Activated naive CD8-positive, alpha-beta T cell (primary cell): ENCODE results near the gene KRT17.

Experiments used
- H3K27ac Mint-ChIP-seq: one replicate; pipeline ENCODE4 v1.8.0; 2021; ENCODE audit warnings: mixed read lengths
- H3K27me3 Mint-ChIP-seq: one replicate; pipeline ENCODE4 v1.8.0; 2021; ENCODE audit warnings: mixed read lengths
- H3K36me3 Mint-ChIP-seq: one replicate; pipeline ENCODE4 v1.8.0; 2021; ENCODE audit warnings: mixed read lengths
- H3K4me1 Mint-ChIP-seq: one replicate; pipeline ENCODE4 v1.8.0; 2021; ENCODE audit warnings: low read depth, mixed read lengths
- H3K4me3 Mint-ChIP-seq: one replicate; pipeline ENCODE4 v1.8.0; 2021; ENCODE audit warnings: mild to moderate bottlenecking, mixed read lengths
- H3K9me3 Mint-ChIP-seq: one replicate; pipeline ENCODE4 v1.8.0; 2021; ENCODE audit warnings: low read depth, mixed read lengths

The KRT17 gene

GRCh38 chr17:41657936-41658335, 33.6 kb upstream of the KRT17 start:
- Mint-ChIP-seq H3K4me3 (no peak overlapping the region), H3K27me3 (no peaks in the 10 kb centered on the region), H3K27ac (no peak overlapping the region), H3K36me3 (no peaks in the 10 kb centered on the region), H3K9me3 (no peaks in the 10 kb centered on the region), H3K4me1 (no peaks in the 10 kb centered on the region)

GRCh38 chr17:41657176-41657754, 32.9 kb upstream of the KRT17 start:
- H3K27me3 Mint-ChIP-seq: no peaks in the 10 kb centered on the region
- H3K27ac Mint-ChIP-seq: no peak overlapping the region
- no peaks in the 10 kb centered on the region for H3K36me3 Mint-ChIP-seq
- no peak overlapping the region for H3K4me3 Mint-ChIP-seq
- H3K9me3 Mint-ChIP-seq: no peaks in the 10 kb centered on the region
- H3K4me1 Mint-ChIP-seq: no peaks in the 10 kb centered on the region

GRCh38 chr17:41656249-41657023, 32.1 kb upstream of the KRT17 start:
- no peaks in the 10 kb centered on the region for H3K27me3 Mint-ChIP-seq

DNA sequence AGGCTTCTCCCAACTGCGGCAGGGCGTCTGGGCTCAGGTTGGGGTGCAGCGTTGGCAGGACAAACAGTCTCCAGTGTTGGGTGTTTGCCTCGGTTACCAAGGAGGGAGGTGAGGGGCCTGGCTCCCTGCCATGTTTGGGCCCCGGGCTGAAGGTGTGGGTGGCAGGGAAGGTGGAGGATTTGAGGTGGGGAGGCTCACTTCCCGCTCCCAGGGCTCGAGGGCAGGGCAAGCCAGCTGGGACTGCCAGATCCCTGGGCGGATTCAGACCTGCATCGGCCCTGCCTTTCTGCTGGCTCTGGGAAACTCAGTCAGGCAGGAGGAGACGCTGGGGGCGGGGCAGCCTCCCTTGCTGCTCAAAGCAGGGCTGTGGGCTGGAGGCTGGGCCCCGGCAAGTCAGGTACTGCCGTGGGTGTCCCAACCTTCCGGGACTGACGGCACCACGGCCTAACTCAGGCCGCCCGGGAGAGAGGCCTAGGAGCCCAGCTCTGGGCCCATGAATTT, 31.3 kb upstream of the KRT17 start:
- H3K4me1 Mint-ChIP-seq: no peaks in the 10 kb centered on the region
- no peaks in the 10 kb centered on the region for H3K9me3 Mint-ChIP-seq
- no peaks in the 10 kb centered on the region for H3K27me3 Mint-ChIP-seq
- no peak overlapping the region for H3K4me3 Mint-ChIP-seq
- no peak overlapping the region for H3K27ac Mint-ChIP-seq
- H3K36me3 Mint-ChIP-seq: no peaks in the 10 kb centered on the region

More at GRCh38 chr17:41656249-41657023, 32.1 kb upstream of the KRT17 start:
- Mint-ChIP-seq H3K4me1 (no peaks in the 10 kb centered on the region), H3K36me3 (no peaks in the 10 kb centered on the region), H3K27ac (no peak overlapping the region), H3K4me3 (no peak overlapping the region), H3K9me3 (no peaks in the 10 kb centered on the region)

DNA sequence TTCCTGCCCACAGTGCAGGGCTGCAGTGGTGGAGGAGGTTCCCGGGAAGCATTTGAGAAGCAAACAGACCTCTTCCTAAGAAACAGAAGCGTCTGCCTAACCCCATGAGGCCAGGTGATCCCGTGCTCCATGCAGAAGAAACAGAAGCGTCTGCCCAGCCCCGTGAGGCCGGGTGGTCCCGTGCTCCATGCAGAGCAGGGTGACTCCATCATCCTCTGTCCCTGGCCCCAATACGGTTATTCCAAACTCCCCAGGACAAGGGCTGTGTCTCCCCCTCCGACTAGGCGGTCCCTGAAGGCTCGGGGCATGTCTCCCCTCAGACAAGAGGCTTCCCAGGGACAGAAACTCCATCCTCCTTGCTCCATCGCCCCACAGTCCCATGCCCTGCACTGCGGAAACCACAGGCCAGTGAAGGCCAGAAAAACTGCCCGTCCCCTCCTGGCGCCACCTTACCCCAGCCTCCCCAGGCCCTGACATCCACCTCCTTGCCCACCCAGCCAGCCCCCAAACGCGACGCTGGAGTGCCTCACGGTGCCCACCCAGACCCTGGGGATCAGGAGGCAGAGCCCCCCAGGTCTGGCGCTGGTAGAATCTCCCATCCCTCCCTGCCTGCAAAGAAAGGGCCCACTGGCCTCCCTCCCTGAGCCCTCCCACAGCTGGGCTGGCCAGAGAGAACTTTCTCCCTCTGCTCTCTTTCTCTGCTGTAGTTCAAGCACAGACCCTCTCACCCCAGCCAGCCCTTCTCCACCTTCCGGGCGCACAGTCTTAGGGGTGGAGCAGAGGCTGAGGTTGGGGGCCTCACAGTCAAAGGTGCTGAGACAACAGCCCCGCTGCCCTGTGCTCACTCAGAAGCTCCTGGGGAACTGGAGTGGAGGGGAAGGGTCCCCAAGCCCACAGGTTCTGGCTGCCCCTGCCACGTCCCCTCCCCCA, 30.6 kb upstream of the KRT17 start:
- Mint-ChIP-seq H3K27me3 (no peaks in the 10 kb centered on the region), H3K4me3 (no peak overlapping the region), H3K4me1 (no peaks in the 10 kb centered on the region), H3K36me3 (no peaks in the 10 kb centered on the region), H3K27ac (no peak overlapping the region), H3K9me3 (no peaks in the 10 kb centered on the region)

- Mint-ChIP-seq H3K9me3 (no peaks in the 10 kb centered on the region), H3K27me3 (no peaks in the 10 kb centered on the region), H3K36me3 (no peaks in the 10 kb centered on the region), H3K4me3 (no peak overlapping the region), H3K4me1 (no peaks in the 10 kb centered on the region), H3K27ac (no peak overlapping the region)
These were observed 29.7 kb upstream of the KRT17 start for GRCh38 chr17:41653892-41654677.

GRCh38 chr17:41653421-41653820, 29.0 kb upstream of the KRT17 start:
- Mint-ChIP-seq H3K9me3 (no peaks in the 10 kb centered on the region), H3K4me3 (no peak overlapping the region), H3K36me3 (no peaks in the 10 kb centered on the region), H3K27me3 (no peaks in the 10 kb centered on the region), H3K4me1 (peaks cover 3% of the 10 kb centered on the region), H3K27ac (no peak overlapping the region)

- Mint-ChIP-seq H3K4me1 (peaks cover 8% of the 10 kb centered on the region), H3K9me3 (no peaks in the 10 kb centered on the region), H3K27ac (no peak overlapping the region), H3K4me3 (no peak overlapping the region), H3K36me3 (no peaks in the 10 kb centered on the region), H3K27me3 (no peaks in the 10 kb centered on the region)
These were observed 28.1 kb upstream of the KRT17 start for GRCh38 chr17:41652461-41652970.

DNA sequence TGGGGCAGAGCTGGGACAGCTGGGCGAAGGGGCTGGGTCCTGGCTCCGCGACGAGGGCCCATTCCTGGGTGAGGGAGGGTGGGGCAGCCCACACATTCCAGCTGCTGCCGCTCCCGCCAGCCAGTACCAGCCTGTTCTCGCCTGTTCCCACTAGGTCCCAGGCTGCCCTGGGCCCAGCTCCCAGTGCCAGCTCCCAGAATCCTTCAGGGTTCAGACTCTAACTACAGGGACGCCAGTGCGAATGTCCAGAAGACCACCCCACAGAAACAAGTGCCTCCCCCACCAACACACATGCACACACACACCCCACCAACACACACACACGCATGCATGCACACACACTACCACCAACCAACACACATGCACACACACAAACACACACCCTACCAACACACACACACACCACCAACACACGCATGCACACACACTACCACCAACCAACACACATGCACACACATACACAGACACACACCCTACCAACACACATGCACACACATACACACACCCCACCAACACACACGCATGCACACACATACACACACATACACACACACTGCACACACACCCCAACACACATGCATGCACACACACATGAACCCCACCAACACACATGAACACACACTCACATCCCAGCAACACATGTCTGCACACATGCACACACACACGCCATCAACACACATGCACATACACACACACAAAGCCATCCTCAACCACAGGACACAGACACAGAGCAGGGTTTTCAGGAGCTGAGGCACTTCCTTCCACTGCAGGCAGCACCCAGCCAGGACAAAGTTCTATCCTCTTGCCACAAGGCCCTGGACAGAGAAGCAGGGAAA, 27.5 kb upstream of the KRT17 start:
- Mint-ChIP-seq H3K27ac (no peak overlapping the region), H3K4me3 (no peak overlapping the region), H3K9me3 (no peaks in the 10 kb centered on the region), H3K27me3 (no peaks in the 10 kb centered on the region), H3K4me1 (peaks cover 8% of the 10 kb centered on the region), H3K36me3 (no peaks in the 10 kb centered on the region)

DNA sequence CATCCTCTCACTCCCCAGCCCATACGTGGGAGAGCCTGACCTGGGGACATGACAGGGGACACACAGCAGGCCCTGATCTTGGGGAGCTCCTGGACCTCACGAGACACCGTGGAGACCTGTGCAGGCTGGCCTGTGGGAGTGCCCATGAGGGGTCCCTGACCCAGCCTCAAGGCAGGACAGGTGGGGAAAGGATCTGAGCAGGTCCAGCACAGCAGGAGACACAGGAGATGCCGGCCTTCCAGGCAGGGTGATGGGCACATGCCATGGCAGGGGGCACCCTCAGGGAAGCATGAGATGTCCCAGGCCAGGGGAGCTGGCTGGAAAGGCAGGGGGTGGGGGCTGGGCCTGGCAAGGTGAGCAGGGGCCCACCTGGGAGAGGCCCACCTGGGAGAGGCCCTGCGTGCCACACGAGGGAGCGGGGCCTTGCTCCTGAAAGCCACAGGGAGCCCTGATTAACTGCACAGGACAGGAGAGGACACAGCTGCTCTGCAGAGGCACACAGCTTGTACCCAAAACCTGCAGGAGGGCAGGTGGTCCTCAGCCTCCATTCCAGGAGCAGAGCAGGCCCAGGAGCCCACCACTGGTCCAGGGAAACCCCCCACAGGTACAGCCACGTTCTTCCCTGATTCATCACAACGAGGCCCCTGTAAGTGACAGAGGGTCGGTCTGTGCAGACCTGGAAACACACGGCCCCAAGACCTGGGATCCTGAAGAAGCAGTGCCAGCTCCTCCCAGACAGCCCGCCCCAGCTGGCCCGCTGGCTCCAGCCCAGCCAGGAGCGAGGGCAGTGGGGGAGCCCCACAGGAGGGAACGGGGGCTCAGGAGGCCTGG, 26.6 kb upstream of the KRT17 start:
- Mint-ChIP-seq H3K36me3 (no peaks in the 10 kb centered on the region), H3K27me3 (no peaks in the 10 kb centered on the region)

DNA sequence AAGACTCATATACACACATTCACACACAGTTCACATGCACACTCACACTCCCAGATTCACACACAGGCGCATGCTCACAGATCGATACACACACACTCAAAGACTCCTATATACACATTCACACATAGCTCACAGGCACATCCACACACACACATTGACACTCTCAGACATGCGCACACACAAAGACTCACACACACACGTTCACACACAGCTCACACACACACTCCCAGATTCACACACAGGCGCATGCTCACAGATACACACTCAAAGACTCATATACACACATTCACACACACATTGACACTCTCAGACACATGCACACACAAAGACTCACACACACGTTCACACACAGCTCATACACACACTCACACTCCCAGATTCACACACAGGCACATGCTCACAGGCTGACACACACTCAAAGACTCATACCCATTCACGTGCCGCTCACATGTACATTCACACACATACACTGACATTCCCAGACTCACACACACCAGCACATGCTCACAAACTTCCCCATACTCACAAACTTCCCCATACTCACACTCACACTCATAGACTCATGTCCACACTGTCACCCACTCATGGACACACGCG, 25.6 kb upstream of the KRT17 start:
- Mint-ChIP-seq H3K27ac (no peak overlapping the region), H3K36me3 (no peaks in the 10 kb centered on the region), H3K9me3 (no peaks in the 10 kb centered on the region), H3K4me3 (no peak overlapping the region), H3K4me1 (peaks cover 8% of the 10 kb centered on the region), H3K27me3 (no peaks in the 10 kb centered on the region)

More for the DNA sequence above, 26.6 kb upstream of the KRT17 start:
- Mint-ChIP-seq H3K27ac (no peak overlapping the region), H3K9me3 (no peaks in the 10 kb centered on the region), H3K4me1 (peaks cover 8% of the 10 kb centered on the region), H3K4me3 (no peak overlapping the region)

DNA sequence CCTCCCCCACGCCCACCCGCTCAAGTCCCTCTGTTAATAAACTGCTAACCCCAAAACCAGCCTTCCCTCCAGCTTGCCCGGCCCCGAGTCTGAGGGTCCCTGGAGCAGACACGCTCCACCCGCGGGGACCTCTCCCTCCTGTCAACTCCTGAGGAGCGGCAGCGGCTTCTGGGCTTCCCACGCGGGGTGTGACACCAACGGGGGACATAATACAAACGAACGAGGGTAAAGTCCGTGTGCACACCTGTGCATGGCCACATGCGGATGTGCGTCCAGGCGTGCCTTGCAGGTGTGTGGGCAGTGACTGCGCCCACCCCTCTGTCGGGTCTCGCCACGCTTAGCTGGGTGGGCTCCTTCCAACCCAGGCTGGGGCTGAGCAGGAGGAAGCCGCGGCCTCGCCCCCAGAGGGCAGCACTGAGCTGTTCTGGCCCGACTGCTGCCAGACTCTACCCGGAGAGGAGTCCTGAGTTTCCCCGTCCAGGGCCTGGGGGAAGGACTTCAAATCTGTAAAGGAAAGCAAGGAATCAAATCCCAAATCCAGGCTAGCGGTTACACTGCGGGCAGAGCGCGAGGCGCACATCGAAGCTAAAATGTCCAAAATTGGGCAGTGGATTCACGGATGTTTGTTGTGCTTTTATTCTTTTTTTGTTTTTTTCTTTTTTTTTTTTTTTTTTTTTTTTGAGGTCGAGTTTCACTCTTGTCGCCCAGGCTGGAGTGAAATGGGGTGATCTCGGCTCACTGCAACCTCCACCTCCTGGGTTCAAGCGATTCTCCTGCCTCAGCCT, 24.2 kb upstream of the KRT17 start:
- Mint-ChIP-seq H3K36me3 (no peaks in the 10 kb centered on the region), H3K9me3 (no peaks in the 10 kb centered on the region), H3K4me1 (peaks cover 8% of the 10 kb centered on the region), H3K27ac (no peak overlapping the region), H3K4me3 (peak overlapping the region; percentile 78), H3K27me3 (no peaks in the 10 kb centered on the region)
